ENCODE data around the gene DENND4A.

- TF ChIP-seq CTCF (IDR thresholded peaks at IDR 0.05; ENCODE audit: low read depth, low read length, poor library complexity, severe bottlenecking) (no peak), EZH2phosphoT487 (IDR thresholded peaks at IDR 0.05; ENCODE audit: borderline replicate concordance, low read length) (no peak)
Observed at GRCh38 chr15:65789759-65790425, 2.2 kb downstream of the DENND4A start.
